ENCODE results near the gene SUMO1. TPM values are rescaled to one million over a fixed set of nuclear protein-coding genes. Genes with fewer than 3 reads are reported as not detected.

The SUMO1 gene
- total and polyA plus RNA-seq, 2 donors (not counting 1 experiment from before 2014, with no cell fraction given), result 15.6 to 60.0 TPM

GRCh38 chr2:202215179-202215578 is 23.2 kb downstream of the SUMO1 start:
- Mint-ChIP-seq H3K4me3 (no peak overlapping the region), H3K27me3 (no peaks in the 10 kb centered on the region), H3K4me1 (peaks cover 2% of the 10 kb centered on the region), H3K27ac (no peak overlapping the region), H3K9me3 (ENCODE audit: insufficient read depth) (no peaks in the 10 kb centered on the region)
- no peak overlapping the region for H3K4me3 ChIP-seq (ENCODE audit: control extremely low read depth in 1 of 5, extremely low read depth in 1 of 5, insufficient read depth in 1 of 5, low read depth in 2 of 5, low read length in 4 of 5)
- H3K36me3 ChIP-seq (replicated peaks in 1 of 2; ENCODE audit: control extremely low read depth in 1 of 2, control insufficient read depth in 1 of 2, extremely low read depth in 1 of 2, insufficient read depth in 2 of 2, low read length in 1 of 2), result peaks cover 7 to 22% of the 10 kb centered on the region in 2 experiments
- H3K9ac ChIP-seq (ENCODE audit: low read length), result no peak overlapping the region
- peaks cover 18% of the 10 kb centered on the region for H3K79me2 ChIP-seq (ENCODE audit: control insufficient read depth, insufficient read depth, low read length)
- no peak overlapping the region for H3K4me2 ChIP-seq (replicated peaks; ENCODE audit: low read depth, low read length, poor library complexity, severe bottlenecking)
- no peak for DNase-seq
- ChIA-PET CTCF (interaction anchor here (0.6 kb wide), 1 partner anchor 77 kb away, joined by 3 read pairs; no protein-coding TSS in a partner anchor), POLR2A (no interaction called here)
- no CpG with 5 or more reads among the region's 1 CpG for WGBS (ENCODE audit: insufficient coverage)
- H2AFZ ChIP-seq (ENCODE audit: insufficient read depth, low read depth, low read length, poor library complexity, severe bottlenecking), result no peak overlapping the region
- TF ChIP-seq EZH2 (IDR thresholded peaks at IDR 0.05; ENCODE audit: borderline replicate concordance, insufficient read depth, low read depth, low read length, poor library complexity, severe bottlenecking), result no peak
- TF ChIP-seq, protein P1, sequence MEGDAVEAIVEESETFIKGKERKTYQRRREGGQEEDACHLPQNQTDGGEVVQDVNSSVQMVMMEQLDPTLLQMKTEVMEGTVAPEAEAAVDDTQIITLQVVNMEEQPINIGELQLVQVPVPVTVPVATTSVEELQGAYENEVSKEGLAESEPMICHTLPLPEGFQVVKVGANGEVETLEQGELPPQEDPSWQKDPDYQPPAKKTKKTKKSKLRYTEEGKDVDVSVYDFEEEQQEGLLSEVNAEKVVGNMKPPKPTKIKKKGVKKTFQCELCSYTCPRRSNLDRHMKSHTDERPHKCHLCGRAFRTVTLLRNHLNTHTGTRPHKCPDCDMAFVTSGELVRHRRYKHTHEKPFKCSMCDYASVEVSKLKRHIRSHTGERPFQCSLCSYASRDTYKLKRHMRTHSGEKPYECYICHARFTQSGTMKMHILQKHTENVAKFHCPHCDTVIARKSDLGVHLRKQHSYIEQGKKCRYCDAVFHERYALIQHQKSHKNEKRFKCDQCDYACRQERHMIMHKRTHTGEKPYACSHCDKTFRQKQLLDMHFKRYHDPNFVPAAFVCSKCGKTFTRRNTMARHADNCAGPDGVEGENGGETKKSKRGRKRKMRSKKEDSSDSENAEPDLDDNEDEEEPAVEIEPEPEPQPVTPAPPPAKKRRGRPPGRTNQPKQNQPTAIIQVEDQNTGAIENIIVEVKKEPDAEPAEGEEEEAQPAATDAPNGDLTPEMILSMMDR (IDR thresholded peaks at IDR 0.05), result no peak
- peaks cover 16% of the 10 kb centered on the region for H4K20me1 ChIP-seq (ENCODE audit: control insufficient read depth, insufficient read depth, low read length, poor library complexity, severe bottlenecking)
- H3K4me1 ChIP-seq (ENCODE audit: control insufficient read depth in 2 of 2, insufficient read depth in 2 of 2, low read length in 2 of 2), result no peaks in the 10 kb centered on the region
- H3K27ac ChIP-seq (ENCODE audit: low read length in 2 of 2), result no peak overlapping the region
- no peaks in the 10 kb centered on the region for H3K27me3 ChIP-seq (replicated peaks in 1 of 4; ENCODE audit: control extremely low read depth in 1 of 4, control insufficient read depth in 3 of 4, insufficient read depth in 4 of 4, low read length in 3 of 4)
- no peak for ATAC-seq (ENCODE audit: low read depth)
- H3K9me3 ChIP-seq (ENCODE audit: control extremely low read depth in 1 of 3, control insufficient read depth in 2 of 3, insufficient read depth in 1 of 3, low read length in 2 of 3), result no peaks in the 10 kb centered on the region
- intact Hi-C loops (cut with micrococcal nuclease), result no loop called here

DNA sequence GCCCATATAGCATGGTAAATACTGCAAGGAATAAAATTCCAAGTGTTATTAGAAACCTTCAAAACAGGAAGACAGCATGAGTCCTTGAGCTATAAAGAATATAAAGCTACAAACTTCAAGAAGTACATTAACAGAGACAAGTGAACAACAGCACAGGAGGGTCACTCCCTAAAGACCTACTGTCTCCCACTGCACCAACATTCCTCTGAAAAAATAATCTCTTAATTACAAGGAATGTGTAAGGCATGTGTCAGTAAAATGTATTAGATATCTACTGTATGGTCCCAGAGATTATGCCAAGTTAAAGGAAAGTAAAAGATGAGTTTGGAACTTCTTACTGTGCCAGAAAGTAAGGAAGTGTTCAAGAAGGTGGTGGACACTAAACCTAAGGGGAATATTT is 29.9 kb downstream of the SUMO1 start:
- Histone ChIP-seq H3K79me2 (ENCODE audit: control insufficient read depth, insufficient read depth, low read length) (no peaks in the 10 kb centered on the region), H4K20me1 (ENCODE audit: control insufficient read depth, insufficient read depth, low read length, poor library complexity, severe bottlenecking) (peaks cover 7% of the 10 kb centered on the region), H2AFZ (ENCODE audit: insufficient read depth, low read depth, low read length, poor library complexity, severe bottlenecking) (no peak overlapping the region), H3K36me3 (replicated peaks in 1 of 2; ENCODE audit: control extremely low read depth in 1 of 2, control insufficient read depth in 1 of 2, extremely low read depth in 1 of 2, insufficient read depth in 2 of 2, low read length in 1 of 2) (peaks cover 10 to 30% of the 10 kb centered on the region in 2 experiments), H3K4me3 (ENCODE audit: control extremely low read depth in 1 of 5, extremely low read depth in 1 of 5, insufficient read depth in 1 of 5, low read depth in 2 of 5, low read length in 4 of 5) (no peak overlapping the region), H3K27ac (ENCODE audit: low read length in 2 of 2) (no peak overlapping the region), H3K9me3 (ENCODE audit: control extremely low read depth in 1 of 3, control insufficient read depth in 2 of 3, insufficient read depth in 1 of 3, low read length in 2 of 3) (no peaks in the 10 kb centered on the region), H3K9ac (ENCODE audit: low read length) (no peak overlapping the region), H3K4me2 (replicated peaks; ENCODE audit: low read depth, low read length, poor library complexity, severe bottlenecking) (no peak overlapping the region), H3K4me1 (ENCODE audit: control insufficient read depth in 2 of 2, insufficient read depth in 2 of 2, low read length in 2 of 2) (peaks cover 5 to 6% of the 10 kb centered on the region in 2 donors), H3K27me3 (replicated peaks in 1 of 4; ENCODE audit: control extremely low read depth in 1 of 4, control insufficient read depth in 3 of 4, insufficient read depth in 4 of 4, low read length in 3 of 4) (no peaks in the 10 kb centered on the region)
- DNase-seq (no peak), ATAC-seq (ENCODE audit: low read depth) (no peak)
- POLR2A ChIA-PET, result no interaction called here
- CTCF ChIA-PET, result interaction anchor here (0.7 kb wide), 1 partner anchor 944 kb away, joined by 3 read pairs; no protein-coding TSS in a partner anchor
- no peak for TF ChIP-seq EZH2 (IDR thresholded peaks at IDR 0.05; ENCODE audit: borderline replicate concordance, insufficient read depth, low read depth, low read length, poor library complexity, severe bottlenecking)
- TF ChIP-seq, protein P1 (IDR thresholded peaks at IDR 0.05), result no peak
- peaks cover 5% of the 10 kb centered on the region for H3K4me1 Mint-ChIP-seq
- intact Hi-C loops (cut with micrococcal nuclease), result no loop called here
- no peak overlapping the region for H3K27ac Mint-ChIP-seq
- no peaks in the 10 kb centered on the region for H3K9me3 Mint-ChIP-seq (ENCODE audit: insufficient read depth)
- H3K27me3 Mint-ChIP-seq, result no peaks in the 10 kb centered on the region
- H3K4me3 Mint-ChIP-seq, result no peak overlapping the region

All from B cell (primary cell).